Upper lobe of left lung (tissue), 4 donors: Measurements from ENCODE around the gene ARHGAP8.

Source experiments
- CTCF ChIP-seq, 6 experiments: fragments of 450-650 bp in 4 of 6; fragments of 200-600 bp in 2 of 6; sonication (generic) in 2 of 6; IDR thresholded peaks; one replicate each; pipeline ENCODE4 v1.5.1; 2016 to 2019; ENCODE audit warnings: antibody characterized with exemption in 6 of 6
- EP300 ChIP-seq, 4 donors: sonication (generic); formaldehyde crosslinking; IDR thresholded peaks; one replicate each; pipeline ENCODE4 v1.5.1; 2017; ENCODE audit warnings: antibody characterized with exemption in 4 of 4, control low read depth in 2 of 4
- POLR2A ChIP-seq, 4 donors: fragments of 450-650 bp; IDR thresholded peaks; one replicate each; pipeline ENCODE4 v1.5.1; 2016 to 2017; ENCODE audit warnings: antibody characterized with exemption in 4 of 4, mild to moderate bottlenecking in 2 of 4

- TF ChIP-seq POLR2A (IDR thresholded peaks at IDR 0.05): no peak
- no peak for TF ChIP-seq CTCF (IDR thresholded peaks at IDR 0.05)
- no peak for TF ChIP-seq EP300 (IDR thresholded peaks at IDR 0.05)
These were observed 142.4 kb downstream of the ARHGAP8 start for GRCh38 chr22:44894782-44895181.
